Stimulated activated CD4-positive, alpha-beta T cell treated with anti-CD3 and anti-CD28 coated beads, Interleukin-2, amount 100 ng/mL, for 48 hours (primary cell): ENCODE measurements around the gene CDKL1.

Experiments used
- DNase-seq, 2 donors: peaks; one replicate each; pipeline ENCODE4 v3.0.0-alpha.2; 2020

The CDKL1 gene

DNA sequence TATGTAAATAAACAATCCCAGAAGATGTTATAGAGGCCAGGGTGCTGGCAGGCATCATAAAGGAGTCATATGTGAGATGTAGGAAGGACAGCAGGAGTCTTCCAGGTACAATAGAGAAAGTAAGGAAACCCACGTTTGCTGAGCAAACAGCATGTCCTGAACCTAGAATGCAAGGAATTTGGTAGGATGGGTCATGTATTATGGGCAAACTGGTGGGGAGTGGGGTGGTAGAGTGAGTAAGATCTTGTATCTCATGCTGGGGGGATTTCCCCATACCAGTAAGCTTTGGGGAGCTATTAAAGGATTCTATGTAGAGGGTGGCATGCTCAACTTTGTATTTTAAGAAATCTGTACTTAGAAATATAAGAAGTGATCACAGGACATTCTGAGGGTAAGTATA lies 41.0 kb downstream of the CDKL1 start:
- no peak for DNase-seq

DNA sequence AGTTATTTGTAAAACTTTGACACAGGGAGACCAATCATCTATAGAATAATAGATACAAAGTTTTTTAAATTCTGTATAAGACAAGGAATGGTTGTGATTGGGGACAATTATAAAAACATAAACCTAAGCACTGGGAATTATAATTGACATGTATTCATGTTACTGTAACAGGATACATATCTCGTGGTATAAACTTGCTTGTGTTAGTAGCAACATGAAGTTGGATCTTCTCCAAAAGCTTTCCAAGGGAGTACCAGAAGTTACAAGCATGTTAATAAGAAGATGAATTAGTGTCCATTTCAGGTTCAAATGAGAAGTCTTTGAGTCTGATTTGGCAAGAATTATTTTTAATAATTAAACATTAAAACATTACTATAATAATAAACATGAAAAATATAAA lies 42.2 kb downstream of the CDKL1 start:
- no peak for DNase-seq

DNA sequence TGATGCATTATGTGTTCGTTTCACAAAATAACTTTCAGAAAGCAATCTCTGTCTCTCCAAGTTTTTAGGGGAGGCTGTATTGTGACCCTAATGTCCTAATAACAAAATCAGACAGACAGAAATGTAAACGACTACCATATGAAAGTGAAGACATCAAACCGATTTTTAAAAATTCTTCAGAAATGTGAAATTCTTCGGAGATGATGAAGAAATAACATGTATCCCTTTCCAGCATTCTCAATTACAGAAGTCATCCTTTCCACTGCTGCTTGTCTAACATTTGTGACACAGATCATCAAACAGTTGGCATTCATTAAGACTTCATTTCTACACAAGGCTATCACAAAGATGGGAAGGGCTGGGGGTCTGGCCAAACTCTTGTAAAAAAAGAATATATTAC lies 43.6 kb downstream of the CDKL1 start:
- no peak for DNase-seq

DNA sequence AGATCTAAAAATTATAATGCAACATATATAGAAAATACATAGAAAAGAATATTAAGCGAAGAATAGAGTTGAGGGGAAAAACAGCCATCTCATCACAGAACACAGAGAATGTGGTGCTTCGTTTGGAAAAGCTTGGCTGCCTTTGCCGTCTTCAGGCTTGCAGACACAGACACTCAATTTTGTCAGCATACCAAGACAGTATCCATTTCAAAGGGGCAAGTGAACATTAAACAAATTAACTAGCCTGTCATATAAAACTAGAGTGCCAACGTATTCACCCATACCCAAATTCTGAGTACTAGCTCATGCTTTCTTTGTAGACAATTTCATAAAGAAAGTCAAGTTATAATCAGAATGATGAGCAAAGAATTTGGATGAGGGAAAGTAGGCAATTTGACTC lies 44.1 kb downstream of the CDKL1 start:
- no peak for DNase-seq

DNA sequence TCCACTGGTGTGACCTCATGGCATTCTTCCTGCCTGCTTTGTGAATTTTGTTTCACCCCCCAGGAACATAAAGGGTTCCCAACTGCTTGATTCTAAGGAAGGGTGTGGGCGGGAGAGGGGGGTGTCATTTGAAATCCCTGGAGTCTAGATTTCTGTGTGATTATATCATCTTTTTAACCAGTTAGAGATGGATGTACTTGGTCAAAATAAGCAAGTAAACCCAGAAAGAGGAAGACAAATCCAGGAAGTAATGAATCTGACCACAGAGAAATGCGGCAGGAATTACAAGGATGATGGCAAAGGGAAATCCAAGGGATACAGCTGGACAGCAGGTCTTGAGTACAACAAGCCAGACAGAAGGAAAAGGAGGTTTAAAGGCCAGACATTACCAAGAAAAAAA lies 45.7 kb downstream of the CDKL1 start:
- DNase-seq, result no peak

DNA sequence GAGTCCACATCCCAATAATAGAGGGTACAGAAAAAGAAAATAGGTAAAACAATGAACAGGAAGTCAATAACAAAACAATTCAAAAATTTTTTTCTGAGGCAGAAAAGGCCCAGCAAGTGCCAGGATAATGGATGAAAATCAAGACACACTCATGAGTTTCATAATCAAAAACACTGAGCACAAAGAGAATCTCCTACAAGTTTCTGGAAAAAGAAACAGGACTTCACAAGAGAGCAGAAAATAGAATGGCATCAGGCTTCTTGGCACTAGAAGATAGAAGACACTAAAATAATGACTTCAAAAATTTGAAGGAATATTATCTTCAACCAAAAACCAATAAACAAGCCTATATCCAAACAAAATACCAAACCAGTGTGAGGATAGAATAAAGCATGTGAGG lies 47.7 kb downstream of the CDKL1 start:
- DNase-seq, result no peak

DNA sequence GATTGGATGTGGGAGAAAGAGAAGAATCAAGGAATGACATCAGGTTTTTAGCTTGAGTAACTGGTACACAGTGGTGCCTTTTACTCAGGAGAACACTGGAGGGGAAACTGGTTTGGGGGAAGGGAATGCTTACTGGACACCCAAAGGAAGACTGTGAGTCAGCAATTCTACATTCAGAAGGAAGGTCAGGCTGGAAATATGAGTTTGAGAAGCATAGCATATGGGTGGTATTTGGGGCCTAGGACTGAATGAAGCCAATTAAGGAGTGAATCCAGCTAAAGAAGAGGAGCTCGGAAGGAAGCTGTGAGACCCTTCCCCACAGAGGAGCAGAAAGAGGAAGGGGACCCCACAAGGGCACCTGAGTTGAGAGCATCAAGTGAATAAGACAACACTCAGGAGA lies 49.2 kb downstream of the CDKL1 start:
- DNase-seq, result no peak

- DNase-seq, result no peak
These were observed 50.7 kb downstream of the CDKL1 start for GRCh38 chr14:50345846-50346422.

DNA sequence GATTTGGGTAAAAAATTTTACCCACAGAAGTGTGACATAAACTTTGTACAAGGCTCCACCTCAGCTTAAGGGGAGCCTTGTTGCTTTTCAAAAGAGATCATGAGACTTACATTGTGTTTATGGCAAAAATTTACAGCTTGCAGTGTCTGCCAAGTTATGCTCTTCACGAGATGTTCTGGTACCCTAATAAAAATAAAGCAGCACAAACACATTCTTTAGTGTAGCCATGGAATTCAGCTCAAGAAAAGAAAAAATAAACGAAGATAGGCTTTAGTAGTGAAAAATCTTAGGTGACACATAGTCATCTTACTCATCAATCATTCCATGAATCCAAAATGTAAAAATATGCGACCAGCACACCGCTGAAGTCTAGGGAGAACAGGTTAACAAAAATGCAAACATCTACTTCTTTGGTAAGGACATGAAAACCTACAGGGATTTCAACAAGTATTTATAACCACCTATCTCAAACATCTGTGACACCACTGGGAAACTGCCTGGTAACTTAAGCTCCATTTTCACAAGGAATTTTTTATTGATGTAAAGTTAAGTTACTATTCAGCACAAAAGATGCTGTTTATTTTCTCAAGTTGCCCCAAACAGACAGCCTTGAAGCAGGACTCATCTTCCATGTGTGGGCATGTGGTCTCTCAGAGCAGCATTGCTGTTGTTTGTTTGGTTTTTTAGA lies 51.7 kb downstream of the CDKL1 start:
- DNase-seq, result no peak

GRCh38 chr14:50344116-50344775 lies 52.4 kb downstream of the CDKL1 start:
- DNase-seq, result peak; percentile 63 to 67

GRCh38 chr14:50343434-50343833 lies 53.2 kb downstream of the CDKL1 start:
- DNase-seq, result no peak

- peak; percentile 21 to 32 for DNase-seq
These were observed 54.2 kb downstream of the CDKL1 start for GRCh38 chr14:50342221-50343078.

GRCh38 chr14:50340963-50341362 lies 55.7 kb downstream of the CDKL1 start:
- DNase-seq, result no peak

- no peak for DNase-seq
These were observed 56.6 kb downstream of the CDKL1 start for GRCh38 chr14:50340045-50340444.

GRCh38 chr14:50339178-50339804 lies 57.4 kb downstream of the CDKL1 start:
- no peak for DNase-seq

GRCh38 chr14:50338587-50338986 lies 58.1 kb downstream of the CDKL1 start:
- no peak for DNase-seq

- DNase-seq, result no peak
These were observed 60.5 kb downstream of the CDKL1 start for GRCh38 chr14:50335989-50336824.

- DNase-seq, result no peak
These were observed 61.3 kb downstream of the CDKL1 start for GRCh38 chr14:50335389-50335788.

DNA sequence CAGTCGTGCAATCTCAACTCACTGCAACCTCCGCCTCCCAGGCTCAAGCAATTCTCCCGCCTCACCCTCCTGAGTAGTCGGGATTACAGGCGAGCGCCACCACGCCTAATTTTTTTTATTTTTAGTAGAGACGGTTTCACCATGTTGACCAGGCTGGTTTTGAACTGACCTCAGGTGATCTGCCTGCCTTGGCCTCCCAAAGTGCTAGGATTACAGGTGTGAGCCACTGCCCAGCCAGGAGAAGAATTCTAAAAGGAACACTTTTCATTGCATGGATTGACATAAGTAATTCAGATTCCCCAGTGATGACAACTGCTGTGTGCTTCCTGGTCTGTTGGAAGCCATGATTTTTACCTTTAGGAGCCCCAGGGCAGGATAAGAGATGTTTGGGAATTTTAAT lies 62.5 kb downstream of the CDKL1 start:
- DNase-seq, result no peak

- DNase-seq, result no peak
These were observed 63.6 kb downstream of the CDKL1 start for GRCh38 chr14:50333014-50333509.

GRCh38 chr14:50331596-50331995 lies 65.1 kb downstream of the CDKL1 start:
- no peak for DNase-seq
